Measurements from ENCODE around the gene ABI3.
"Not testable (repeated sequence)": the region's sequence is repeated elsewhere in the genome, so short reads cannot be mapped to it uniquely, and the experiment has no call there.

DNA sequence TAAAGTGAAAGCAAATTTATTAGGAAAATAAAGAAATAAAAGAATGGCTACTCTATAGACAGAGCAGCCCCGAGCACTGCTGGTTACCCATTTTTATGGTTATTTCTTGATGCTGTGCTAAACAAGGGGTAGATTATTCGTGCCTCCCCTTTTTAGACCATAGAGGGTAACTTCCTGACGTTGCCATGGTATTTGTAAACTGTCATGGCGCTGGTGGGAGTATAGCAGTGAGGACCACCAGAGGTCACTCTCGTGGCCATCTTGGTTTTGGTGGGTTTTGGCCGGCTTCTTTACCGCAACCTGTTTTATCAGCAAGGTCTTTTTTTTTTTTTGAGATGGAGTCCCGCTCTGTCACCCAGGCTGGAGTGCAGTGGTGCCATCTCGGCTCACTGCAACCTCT lies 51.0 kb downstream of the ABI3 start:
- TF ChIP-seq CTCF (IDR thresholded peaks at IDR 0.05; ENCODE audit: insufficient read depth, low read depth, low read length); EZH2 (IDR thresholded peaks at IDR 0.05; ENCODE audit: insufficient read depth, low read length): not testable (repeated sequence)
